Nephron (organoid): ENCODE data around the gene NLRP13.
"Not testable (repeated sequence)": the region's sequence is repeated elsewhere in the genome, so short reads cannot be mapped to it uniquely, and the experiment has no call there.

Source experiments
- H3K27ac Mint-ChIP-seq, 3 experiments: 2 replicates each; pipeline ENCODE4 v1.8.0; 2020; ENCODE audit warnings: mixed read lengths in 3 of 3, mild to moderate bottlenecking in 2 of 3, moderate library complexity in 1 of 3
- H3K27me3 Mint-ChIP-seq: 2 replicates; pipeline ENCODE4 v1.8.0; 2021; ENCODE audit warnings: low read depth, mild to moderate bottlenecking, moderate library complexity, mixed read lengths
- H3K36me3 Mint-ChIP-seq: 2 replicates; pipeline ENCODE4 v1.8.0; 2020; ENCODE audit warnings: low read depth, mixed read lengths
- H3K4me1 Mint-ChIP-seq: 2 replicates; pipeline ENCODE4 v1.8.0; 2020; ENCODE audit warnings: mixed read lengths
- H3K4me3 Mint-ChIP-seq, 3 experiments: 2 replicates each; pipeline ENCODE4 v1.8.0; 2020; ENCODE audit warnings: mild to moderate bottlenecking in 3 of 3, mixed read lengths in 3 of 3, moderate library complexity in 2 of 3
- H3K9me3 Mint-ChIP-seq: 2 replicates; pipeline ENCODE4 v1.8.0; 2020; ENCODE audit warnings: mixed read lengths
- CTCF ChIP-seq, 3 experiments: fragments of 200-600 bp; sonication (generic); IDR thresholded peaks; one replicate each; pipeline ENCODE4 v1.5.0; 2021; ENCODE audit warnings: antibody characterized with exemption in 3 of 3; ENCODE audit not compliant: unreplicated experiment in 3 of 3

NLRP13 gene

GRCh38 chr19:55958356-55958755 is 26.2 kb upstream of the NLRP13 start:
- Mint-ChIP-seq H3K36me3 (no peaks in the 10 kb centered on the region), H3K27ac (no peak overlapping the region), H3K4me1 (no peaks in the 10 kb centered on the region)

GRCh38 chr19:55956431-55956830 is 24.3 kb upstream of the NLRP13 start:
- TF ChIP-seq CTCF (IDR thresholded peaks at IDR 0.05; ENCODE audit: unreplicated experiment in 3 of 3), result no peak
- Mint-ChIP-seq H3K4me3 (no peak overlapping the region), H3K4me1 (no peaks in the 10 kb centered on the region), H3K9me3 (peaks cover 22% of the 10 kb centered on the region), H3K36me3 (no peaks in the 10 kb centered on the region), H3K27ac (no peak overlapping the region), H3K27me3 (no peaks in the 10 kb centered on the region)

More at GRCh38 chr19:55958356-55958755, 26.2 kb upstream of the NLRP13 start:
- H3K27me3 Mint-ChIP-seq, result no peaks in the 10 kb centered on the region
- H3K4me3 Mint-ChIP-seq, result no peak overlapping the region
- peaks cover 23% of the 10 kb centered on the region for H3K9me3 Mint-ChIP-seq
- no peak for TF ChIP-seq CTCF (IDR thresholded peaks at IDR 0.05; ENCODE audit: unreplicated experiment in 3 of 3)

- H3K4me1 Mint-ChIP-seq, H3K4me3 Mint-ChIP-seq, H3K27me3 Mint-ChIP-seq, H3K36me3 Mint-ChIP-seq, H3K27ac Mint-ChIP-seq: not testable (repeated sequence)
- H3K9me3 Mint-ChIP-seq, result peaks cover 45% of the 10 kb centered on the region
Measured at GRCh38 chr19:55950566-55950965, 18.4 kb upstream of the NLRP13 start.

- no peak for TF ChIP-seq CTCF (IDR thresholded peaks at IDR 0.05; ENCODE audit: unreplicated experiment in 3 of 3)
- Mint-ChIP-seq H3K36me3 (no peaks in the 10 kb centered on the region), H3K4me3 (no peak within 1 kb of the TSS), H3K9me3 (peaks cover 50% of the 10 kb centered on the region), H3K4me1 (no peaks in the 10 kb centered on the region), H3K27ac (no peak within 1 kb of the TSS), H3K27me3 (no peaks in the 10 kb centered on the region)
Measured at GRCh38 chr19:55947532-55947931, 15.4 kb upstream of the NLRP13 start, which contains the start of gene NLRP8. NLRP8 (plus strand) TSS chr19:55947832.

GRCh38 chr19:55940306-55940705 is 8.2 kb upstream of the NLRP13 start:
- Mint-ChIP-seq H3K9me3 (peaks cover 55% of the 10 kb centered on the region), H3K4me3 (no peak overlapping the region), H3K36me3 (no peaks in the 10 kb centered on the region), H3K27me3 (no peaks in the 10 kb centered on the region), H3K4me1 (no peaks in the 10 kb centered on the region), H3K27ac (no peak overlapping the region)
- no peak for TF ChIP-seq CTCF (IDR thresholded peaks at IDR 0.05; ENCODE audit: unreplicated experiment in 3 of 3)

GRCh38 chr19:55939206-55939605 is 7.1 kb upstream of the NLRP13 start:
- TF ChIP-seq CTCF (IDR thresholded peaks at IDR 0.05; ENCODE audit: unreplicated experiment in 3 of 3), result no peak
- Mint-ChIP-seq H3K36me3 (peaks cover 5% of the 10 kb centered on the region), H3K4me1 (no peaks in the 10 kb centered on the region), H3K27me3 (no peaks in the 10 kb centered on the region), H3K27ac (no peak overlapping the region), H3K4me3 (no peak overlapping the region), H3K9me3 (peaks cover 61% of the 10 kb centered on the region)
